Measurements from ENCODE around the gene SREBF1.
"Not testable (repeated sequence)": the region's sequence is repeated elsewhere in the genome, so short reads cannot be mapped to it uniquely, and the experiment has no call there.

Gene SREBF1

DNA sequence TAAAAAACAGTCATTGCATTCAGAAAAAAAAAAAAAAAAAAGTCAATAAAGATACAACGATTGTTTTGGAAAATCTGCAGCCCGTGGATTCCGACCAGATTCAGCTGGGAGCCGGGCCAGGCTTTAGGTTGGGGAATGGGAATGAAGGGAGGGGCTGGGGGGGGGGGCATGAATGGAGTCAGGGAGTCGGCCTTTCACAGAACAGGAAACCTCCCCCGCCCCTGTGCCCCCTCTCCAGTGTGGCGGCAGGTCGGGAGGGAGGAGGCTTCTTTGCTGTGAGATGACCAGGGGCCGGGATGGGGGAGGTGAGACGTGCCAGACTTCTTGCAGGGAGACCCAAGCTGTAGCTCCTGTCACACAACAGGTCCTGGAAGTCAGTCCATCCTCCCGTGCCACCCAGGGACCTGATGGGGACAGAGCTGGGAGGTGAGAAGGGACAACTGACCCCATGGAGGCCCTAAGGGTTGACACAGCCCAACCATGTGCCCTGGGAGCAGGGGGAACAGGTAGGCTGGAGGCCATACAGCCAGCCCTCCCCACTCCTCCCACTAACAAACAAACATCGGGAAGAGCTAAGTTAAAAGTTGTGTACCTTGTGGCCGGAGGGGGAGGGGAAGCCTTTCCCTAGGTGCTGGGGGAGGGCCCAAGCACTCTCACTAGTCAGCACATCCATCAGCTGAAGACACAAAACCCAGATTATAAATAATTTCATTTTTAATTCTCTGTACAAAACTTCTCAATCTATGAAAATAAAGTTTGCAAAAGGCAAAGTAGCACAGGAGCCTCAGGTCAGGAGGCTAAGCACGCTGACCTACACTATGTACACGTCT, 25.2 kb downstream of the SREBF1 start:
- DNase-seq: no peak

- no peak for DNase-seq
Observed at GRCh38 chr17:17810895-17811248, 25.9 kb downstream of the SREBF1 start.

GRCh38 chr17:17810084-17810894, 26.5 kb downstream of the SREBF1 start:
- no peak for DNase-seq

DNA sequence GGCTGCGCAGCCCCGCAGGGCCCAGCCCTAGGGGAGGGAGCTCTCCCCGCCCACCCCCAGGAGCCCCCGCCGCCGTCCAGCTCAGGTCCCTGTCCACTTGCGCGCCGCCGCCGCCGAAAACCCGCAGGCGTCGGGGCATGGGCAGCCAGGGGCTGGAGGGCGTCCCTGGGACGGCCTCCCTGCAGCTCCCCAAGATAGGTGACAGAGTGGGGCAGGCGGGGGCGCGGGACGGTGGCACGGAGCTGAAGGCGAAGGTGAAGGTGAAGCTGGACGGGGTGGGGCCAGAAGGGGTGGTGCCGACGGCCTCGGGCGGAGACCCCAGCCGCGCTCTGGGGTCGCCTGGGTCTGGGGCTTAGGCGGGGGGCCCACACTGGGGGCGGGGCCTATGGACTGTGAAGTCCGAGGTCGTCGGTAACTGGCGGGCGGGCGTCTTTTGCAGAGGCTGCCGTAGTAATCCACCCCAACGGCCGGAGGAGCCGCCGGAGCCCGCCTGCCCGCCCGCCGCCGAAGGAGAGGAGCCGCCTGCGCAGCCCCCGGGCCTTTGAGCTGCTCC, 27.2 kb downstream of the SREBF1 start:
- DNase-seq: no peak

DNA sequence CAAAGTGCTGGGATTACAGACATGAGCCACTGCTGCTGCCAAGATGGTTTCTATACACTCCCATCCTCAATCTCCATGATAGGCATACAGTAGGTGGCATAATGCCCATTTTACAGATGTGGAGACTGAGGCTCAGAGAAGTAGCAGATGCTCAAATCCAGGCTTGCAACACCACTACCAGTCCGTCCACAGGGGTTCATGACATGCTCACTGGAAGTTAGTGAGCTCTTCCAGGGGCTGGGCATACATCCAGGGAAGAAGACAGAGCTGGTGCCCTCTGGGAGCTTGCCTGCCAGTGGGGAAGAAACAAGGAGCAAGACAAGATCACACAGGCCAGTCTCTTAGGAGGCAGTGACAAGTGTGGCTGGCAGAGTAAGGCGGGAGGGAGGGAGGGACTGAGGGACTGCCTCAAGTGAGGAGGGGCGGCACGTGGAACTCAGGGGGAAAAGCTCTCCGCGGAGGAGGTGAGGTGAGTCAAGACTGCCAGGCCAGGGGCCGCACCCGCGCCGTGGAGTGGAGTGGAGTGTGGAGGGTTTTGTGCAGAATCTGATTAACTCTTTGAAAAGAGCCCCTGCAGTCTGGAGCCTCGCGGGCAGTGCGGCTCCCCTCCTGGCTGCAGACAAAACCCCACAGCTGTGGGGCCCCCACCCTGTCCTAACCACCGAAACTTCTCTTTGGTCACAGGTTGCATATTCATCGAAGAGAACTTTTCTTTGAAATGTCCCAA, 27.9 kb downstream of the SREBF1 start:
- DNase-seq: peak in 1 of 5 experiments; percentile 32

DNA sequence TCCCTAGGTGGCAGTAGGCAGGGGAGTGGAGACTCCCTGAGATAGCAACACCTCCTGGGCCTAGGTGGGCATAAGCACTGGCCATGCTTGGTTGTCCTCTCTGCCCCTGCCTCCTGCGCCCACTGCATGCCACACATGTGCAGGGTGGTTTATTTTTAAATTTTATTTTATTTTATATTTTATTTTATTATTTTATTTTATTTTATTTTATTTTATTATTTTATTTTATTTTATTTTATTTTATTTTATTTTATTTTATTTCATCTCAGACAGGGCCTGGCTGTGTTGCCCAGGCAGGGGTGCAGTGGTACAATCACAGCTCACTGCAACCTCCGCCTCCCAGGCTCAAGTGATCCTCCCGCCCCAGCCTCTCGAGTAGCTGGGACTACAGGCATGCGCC, 28.6 kb downstream of the SREBF1 start:
- not testable (repeated sequence) for DNase-seq

- DNase-seq: no peak
Observed at GRCh38 chr17:17807440-17807839, 29.3 kb downstream of the SREBF1 start.

GRCh38 chr17:17806611-17807274, 30.0 kb downstream of the SREBF1 start:
- DNase-seq: no peak

DNA sequence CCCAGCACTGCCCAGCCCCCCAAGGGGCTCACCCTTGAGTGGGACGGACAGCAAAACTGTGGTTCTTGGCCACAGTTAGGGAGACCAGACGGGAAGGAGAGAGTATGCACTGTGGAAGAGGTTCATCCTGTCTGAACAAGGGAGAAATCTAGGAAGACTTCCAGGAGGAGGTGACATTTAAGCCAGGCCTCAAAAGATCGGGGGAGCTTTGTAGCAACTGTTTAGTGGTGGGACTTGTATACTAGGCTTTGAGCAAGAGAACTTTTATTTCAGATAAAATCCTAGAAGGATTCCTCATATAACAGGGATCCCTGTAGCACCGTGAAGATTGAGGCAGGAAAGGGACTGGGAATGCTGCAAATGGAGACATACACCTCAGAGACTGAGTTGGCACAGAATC, 30.8 kb downstream of the SREBF1 start:
- DNase-seq: no peak

DNA sequence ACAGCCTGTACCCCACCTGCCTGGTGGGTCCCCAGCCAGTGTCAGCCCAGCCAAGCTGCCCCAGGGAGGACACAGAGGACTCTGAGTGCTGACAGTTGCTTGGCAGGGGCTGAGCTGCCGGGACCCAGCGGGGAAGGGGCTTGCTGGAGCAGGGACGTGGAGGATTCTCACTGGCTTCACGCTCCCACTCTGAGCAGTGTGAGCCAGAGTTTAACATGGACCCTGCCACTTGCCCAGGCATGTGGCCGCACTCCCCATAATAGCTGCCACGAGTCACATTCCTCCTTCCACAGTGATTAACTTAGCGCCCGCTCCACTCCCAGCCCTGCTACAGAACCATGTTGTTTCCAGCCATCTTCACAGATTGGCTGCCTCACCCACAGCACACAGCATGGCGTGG, 31.2 kb downstream of the SREBF1 start:
- DNase-seq: no peak

- no peak for DNase-seq
Observed at GRCh38 chr17:17804007-17804406, 32.8 kb downstream of the SREBF1 start.

GRCh38 chr17:17801800-17802481, 34.8 kb downstream of the SREBF1 start:
- no peak for DNase-seq

GRCh38 chr17:17800504-17801021, 36.2 kb downstream of the SREBF1 start:
- DNase-seq: no peak

- no peak for DNase-seq
Observed at GRCh38 chr17:17798573-17799255, 38.1 kb downstream of the SREBF1 start.

DNA sequence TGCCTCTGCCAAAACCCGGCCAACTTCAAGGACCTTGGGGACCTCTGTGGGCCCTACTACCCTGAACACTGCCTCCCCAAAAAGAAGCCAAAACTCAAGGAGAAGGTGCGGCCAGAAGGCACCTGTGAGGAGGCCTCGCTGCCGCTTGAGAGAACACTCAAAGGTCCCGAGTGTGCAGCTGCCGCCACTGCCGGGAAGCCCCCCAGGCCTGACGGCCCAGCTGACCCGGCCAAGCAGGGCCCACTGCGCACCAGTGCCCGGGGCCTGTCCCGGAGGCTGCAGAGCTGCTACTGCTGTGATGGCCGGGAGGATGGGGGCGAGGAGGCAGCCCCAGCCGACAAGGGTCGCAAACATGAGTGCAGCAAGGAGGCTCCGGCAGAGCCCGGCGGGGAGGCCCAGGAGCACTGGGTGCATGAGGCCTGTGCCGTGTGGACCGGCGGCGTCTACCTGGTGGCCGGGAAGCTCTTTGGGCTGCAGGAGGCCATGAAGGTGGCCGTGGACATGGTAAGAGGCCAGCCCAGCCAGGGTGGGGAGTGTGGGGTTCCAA, 38.7 kb downstream of the SREBF1 start:
- no peak for DNase-seq

DNA sequence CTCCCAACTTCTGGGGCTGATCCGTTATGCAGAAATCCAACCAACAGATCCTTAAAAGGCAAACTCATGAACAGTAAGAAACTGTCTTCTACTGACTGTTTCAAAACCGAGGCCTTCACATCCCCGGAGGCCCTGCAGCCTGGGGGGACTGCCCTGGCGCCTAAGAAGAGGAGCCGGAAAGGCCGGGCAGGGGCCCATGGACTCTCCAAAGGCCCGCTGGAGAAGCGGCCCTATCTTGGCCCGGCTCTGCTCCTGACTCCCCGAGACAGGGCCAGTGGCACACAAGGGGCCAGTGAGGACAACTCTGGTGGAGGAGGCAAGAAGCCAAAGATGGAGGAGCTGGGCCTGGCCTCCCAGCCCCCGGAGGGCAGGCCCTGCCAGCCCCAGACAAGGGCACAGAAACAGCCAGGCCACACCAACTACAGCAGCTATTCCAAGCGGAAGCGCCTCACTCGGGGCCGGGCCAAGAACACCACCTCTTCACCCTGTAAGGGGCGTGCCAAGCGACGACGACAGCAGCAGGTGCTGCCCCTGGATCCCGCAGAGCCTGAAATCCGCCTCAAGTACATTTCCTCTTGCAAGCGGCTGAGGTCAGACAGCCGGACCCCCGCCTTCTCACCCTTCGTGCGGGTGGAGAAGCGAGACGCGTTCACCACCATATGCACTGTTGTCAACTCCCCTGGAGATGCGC, 39.5 kb downstream of the SREBF1 start:
- no peak for DNase-seq

- no peak for DNase-seq
Observed at GRCh38 chr17:17796787-17797061, 40.1 kb downstream of the SREBF1 start.

- DNase-seq: no peak
Observed at GRCh38 chr17:17795946-17796786, 40.6 kb downstream of the SREBF1 start.

- DNase-seq: no peak
Observed at GRCh38 chr17:17795296-17795695, 41.5 kb downstream of the SREBF1 start.
